Spleen (tissue), 11 donors: ENCODE data around the gene SNX8. TPM values are rescaled to one million over a fixed set of nuclear protein-coding genes. Genes with fewer than 3 reads are reported as not detected.
"Not testable (repeated sequence)": the region's sequence is repeated elsewhere in the genome, so short reads cannot be mapped to it uniquely, and the experiment has no call there.

ENCODE experiments used
- DNase-seq: peaks from one replicate; pipeline ENCODE4 v3.0.0-alpha.2; 2020
- H3K27ac ChIP-seq, 8 donors: fragments of 200-600 bp; sonication (generic) in 7 of 8; 1 replicate in 4 of 8; 2 replicates in 4 of 8; pipeline versions ENCODE4 v1.5.0 to v1.8.0; 2016 to 2021; ENCODE audit warnings: inconsistent platforms in 4 of 8, mild to moderate bottlenecking in 4 of 8, moderate library complexity in 1 of 8
- H3K27me3 ChIP-seq, 7 donors: fragments of 200-600 bp; sonication (generic) in 6 of 7; replicated peaks in 1 of 7; 1 replicate in 4 of 7; 2 replicates in 3 of 7; pipeline versions ENCODE4 v1.5.0 to v1.8.0; 2016 to 2021; ENCODE audit warnings: inconsistent platforms in 3 of 7, mild to moderate bottlenecking in 1 of 7
- H3K36me3 ChIP-seq, 6 donors: fragments of 200-600 bp; sonication (generic) in 5 of 6; 1 replicate in 4 of 6; 2 replicates in 2 of 6; pipeline versions ENCODE4 v1.5.0 to v1.8.0; 2016 to 2021; ENCODE audit warnings: inconsistent platforms in 2 of 6
- H3K4me1 ChIP-seq, 6 donors: fragments of 200-600 bp; sonication (generic) in 5 of 6; 1 replicate in 3 of 6; 2 replicates in 3 of 6; pipeline versions ENCODE4 v1.5.0 to v1.8.0; 2016 to 2021; ENCODE audit warnings: inconsistent platforms in 3 of 6
- H3K4me3 ChIP-seq, 8 donors: fragments of 200-600 bp; sonication (generic) in 7 of 8; 1 replicate in 4 of 8; 2 replicates in 4 of 8; pipeline versions ENCODE4 v1.5.0 to v1.8.0; 2016 to 2021; ENCODE audit warnings: inconsistent platforms in 4 of 8, mild to moderate bottlenecking in 4 of 8, moderate library complexity in 2 of 8
- H3K9me3 ChIP-seq, 8 donors: fragments of 200-600 bp; sonication (generic) in 7 of 8; 1 replicate in 4 of 8; 2 replicates in 4 of 8; pipeline versions ENCODE4 v1.5.0 to v1.8.0; 2016 to 2021; ENCODE audit warnings: inconsistent platforms in 4 of 8
- CTCF ChIP-seq, 11 experiments: fragments of 200-600 bp in 7 of 11; fragments of 450-650 bp in 4 of 11; sonication (generic) in 4 of 11; IDR thresholded peaks in 8 of 11; conservative IDR thresholded peaks in 3 of 11; 1 replicate in 7 of 11; 2 replicates in 4 of 11; pipeline versions ENCODE4 v1.4.0 to v1.8.0; 2016 to 2021; ENCODE audit warnings: antibody characterized with exemption in 11 of 11, inconsistent platforms in 4 of 11, mild to moderate bottlenecking in 1 of 11
- POLR2A ChIP-seq, 3 donors: fragments of 450-650 bp; IDR thresholded peaks; one replicate each; pipeline ENCODE4 v1.5.1; 2017; ENCODE audit warnings: antibody characterized with exemption in 3 of 3, mild to moderate bottlenecking in 1 of 3
- POLR2AphosphoS5 ChIP-seq, 3 donors: sonication (generic); formaldehyde crosslinking; IDR thresholded peaks; one replicate each; pipeline ENCODE4 v1.5.1; 2017; ENCODE audit warnings: antibody characterized with exemption in 3 of 3
- WGBS, 5 donors: extraction: QIAGEN DNeasy Blood & Tissue Kit in 3 of 5; methylation state at CpG; one replicate each; pipeline versions ENCODE4 v1.1.5 to v1.1.7; 2013 to 2018; 5-methylcytosine and 5-hydroxymethylcytosine counted together
- intact Hi-C: fragments of 100-400 bp; cut with DNase I; formaldehyde crosslinking; loops from one replicate; pipeline ENCODE4 v1.15.0; 2023; ENCODE audit warnings: low total_unique reads
- polyA plus RNA-seq, 3 donors: library from polyadenylated mRNA; stranded (reverse); fragments of 200-250 nt; gene quantifications; one replicate each; pipeline ENCODE4 v1.2.1, GENCODE V29; 2013
- total RNA-seq, 7 donors: library from RNA; depleted of rRNA in 3 of 7; stranded (reverse); fragments of >200 nt in 3 of 7; fragmentation: NEBNext Ultra II Directional in 4 of 7; extraction: Animal tissue kit (Norgen Biotek cat#: 25700) in 4 of 7; gene quantifications; one replicate each; pipeline versions ENCODE4 v1.1.0 to v1.2.1, GENCODE V29; 2016 to 2021
- donor health status: healthy with polysubstance abuse.
- donor health status: DM: no; HTN: no; CAD: no; lungs with moderate emphysema.
- donor health status: DM: no; HTN: no; CAD: no.
- donor health status: Bipolar disorder and iron deficiency.
- donor health status: healthy.
- donor health status: DM: no; HTN: no; CAD: no.
- donor health status: DM: yes; HTN: yes; CAD: no.

SNX8 gene
- total and polyA plus RNA-seq, 10 donors, result 48.8 to 196 (median 86.8) TPM

DNA sequence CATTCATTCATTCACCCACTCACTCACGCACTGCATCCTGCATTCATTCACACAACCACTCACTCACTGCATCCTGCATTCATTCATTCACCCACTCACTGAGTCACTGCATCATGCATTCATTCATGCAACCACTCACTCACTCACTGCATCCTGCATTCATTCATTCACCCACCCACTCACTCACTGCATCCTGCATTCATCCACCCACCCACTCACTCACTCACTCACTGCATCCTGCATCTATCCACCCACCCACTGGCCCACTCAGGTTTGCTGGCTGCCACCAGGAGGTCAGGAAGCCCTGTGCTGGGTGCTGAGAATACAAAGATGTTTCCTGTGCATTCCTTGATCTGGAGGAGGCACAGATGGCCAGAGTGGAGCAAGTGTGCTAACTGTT lies 2.3 kb upstream of the SNX8 start:
- Histone ChIP-seq H3K36me3 (no peaks in the 10 kb centered on the region), H3K9me3 (no peaks in the 10 kb centered on the region), H3K4me3 (no peak overlapping the region), H3K27ac (peak overlapping the region in 1 of 8 donors; percentile 71), H3K27me3 (no peaks in the 10 kb centered on the region), H3K4me1 (peaks cover 4 to 57% (median 33%) of the 10 kb centered on the region in 6 donors)
- no peak for DNase-seq
- TF ChIP-seq POLR2AphosphoS5 (IDR thresholded peaks at IDR 0.05) (no peak), POLR2A (IDR thresholded peaks at IDR 0.05) (no peak), CTCF (IDR thresholded peaks at IDR 0.05 in 8 of 11, conservative IDR thresholded peaks at IDR 0.05 in 3 of 11) (no peak)
- 91 to 95% (median 94%) methylated on average over 1 of the region's 1 CpG for WGBS, 5 donors
- intact Hi-C loops, result no loop called here

DNA sequence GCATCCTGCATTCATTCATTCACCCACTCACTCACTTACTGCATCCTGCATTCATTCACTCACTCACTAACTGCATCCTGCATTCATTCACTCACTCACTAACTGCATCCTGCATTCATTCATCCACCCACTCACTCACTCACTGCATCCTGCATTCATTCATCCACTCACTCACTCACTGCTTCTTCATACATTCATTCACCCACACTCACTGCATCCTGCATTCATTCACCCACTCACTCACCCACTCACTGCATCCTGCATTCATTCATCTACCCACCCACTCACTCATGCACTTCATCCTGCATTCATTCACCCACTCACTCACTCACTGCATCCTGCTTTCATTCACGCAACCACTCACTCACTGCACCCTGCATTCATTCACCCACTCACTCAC lies 1.5 kb upstream of the SNX8 start:
- no peaks in the 10 kb centered on the region for H3K27me3 ChIP-seq
- H3K4me1 ChIP-seq, result peaks cover 9 to 65% (median 40%) of the 10 kb centered on the region in 6 donors
- no peaks in the 10 kb centered on the region for H3K36me3 ChIP-seq
- no peak for DNase-seq
- no peak overlapping the region for H3K4me3 ChIP-seq
- intact Hi-C loops, result no loop called here
- H3K27ac ChIP-seq, result no peak overlapping the region
- WGBS, 5 donors, result 81 to 100% (median 89%) methylated on average over 1 of the region's 1 CpG
- no peak for TF ChIP-seq CTCF (IDR thresholded peaks at IDR 0.05 in 8 of 11, conservative IDR thresholded peaks at IDR 0.05 in 3 of 11)
- TF ChIP-seq POLR2AphosphoS5 (IDR thresholded peaks at IDR 0.05), result no peak
- no peak for TF ChIP-seq POLR2A (IDR thresholded peaks at IDR 0.05)
- no peaks in the 10 kb centered on the region for H3K9me3 ChIP-seq

- H3K4me3 ChIP-seq, result peak overlapping the region in 5 of 8 donors; percentile 41 to 97 (median 88)
- not testable (repeated sequence) for H3K36me3 ChIP-seq, DNase-seq, H3K27me3 ChIP-seq, H3K9me3 ChIP-seq
- intact Hi-C loops, result loop anchor here (5.0 kb wide), 1 partner anchor 68 kb away; no protein-coding TSS in a partner anchor
- WGBS, 5 donors, result 72 to 89% (median 80%) methylated on average over 3 of the region's 3 CpGs
- peak overlapping the region in 5 of 8 donors; percentile 95 to 98 (median 96) for H3K27ac ChIP-seq
- H3K4me1 ChIP-seq, result peaks cover 14 to 73% (median 47%) of the 10 kb centered on the region in 6 donors
Observed at GRCh38 chr7:2314956-2315530, 802 bp upstream of the SNX8 start.

- Histone ChIP-seq H3K9me3 (no peaks in the 10 kb centered on the region), H3K4me3 (peak overlapping the region; percentile 72 to 97 (median 85)), H3K27ac (peak overlapping the region; percentile 93 to 98 (median 96)), H3K4me1 (peaks cover 14 to 82% (median 56%) of the 10 kb centered on the region in 6 donors), H3K27me3 (no peaks in the 10 kb centered on the region), H3K36me3 (peaks cover 0 to 14% (median 2%) of the 10 kb centered on the region in 6 donors)
- 18 to 21% (median 20%) methylated on average over 35 to 42 of the region's 42 CpGs for WGBS, 5 donors
- no peak for TF ChIP-seq POLR2A (IDR thresholded peaks at IDR 0.05)
- TF ChIP-seq POLR2AphosphoS5 (IDR thresholded peaks at IDR 0.05), result no peak
- TF ChIP-seq CTCF (IDR thresholded peaks at IDR 0.05 in 8 of 11, conservative IDR thresholded peaks at IDR 0.05 in 3 of 11), result no peak
- no peak for DNase-seq
- intact Hi-C loops, result loop anchor here (5.0 kb wide), 1 partner anchor 66 kb away; no protein-coding TSS in a partner anchor
Observed at GRCh38 chr7:2313450-2314208, 612 bp downstream of the SNX8 start.
